WTC11 (cell line): ENCODE measurements around the gene CFAP251. TPM values are rescaled to one million over a fixed set of nuclear protein-coding genes. Genes with fewer than 3 reads are reported as not detected.

Experiments used
- ATAC-seq: fragments of 200-7000 bp; cut with Tn5 transposase; 2 replicates; pipeline ENCODE4 v1.10.0; 2021; ENCODE audit warnings: mild to moderate bottlenecking, moderate library complexity
- CTCF ChIA-PET: fragments of 300-600 bp; sonication (Branson Sonifier 250); formaldehyde crosslinking; loops from one replicate; lab custom pipeline; 2021; ENCODE audit warnings: antibody characterized with exemption; lab: Charles Lee
- POLR2A ChIA-PET: fragments of 350-600 bp; sonication (Branson Sonifier 250); formaldehyde crosslinking; loops from one replicate; lab custom pipeline; 2021; ENCODE audit warnings: antibody characterized with exemption; lab: Charles Lee
- DNase-seq: peaks from one replicate; pipeline ENCODE4 v3.0.0; 2021; ENCODE audit warnings: low spot score
- H3K27ac Mint-ChIP-seq: 2 replicates; pipeline ENCODE4 v1.8.0; 2021; ENCODE audit warnings: mixed read lengths
- H3K27me3 Mint-ChIP-seq: 2 replicates; pipeline ENCODE4 v1.8.0; 2021; ENCODE audit warnings: low read depth, mild to moderate bottlenecking, moderate library complexity, mixed read lengths
- H3K36me3 Mint-ChIP-seq: 2 replicates; pipeline ENCODE4 v1.8.0; 2021; ENCODE audit warnings: mixed read lengths
- H3K4me1 Mint-ChIP-seq: 2 replicates; pipeline ENCODE4 v1.8.0; 2022; ENCODE audit warnings: mixed read lengths
- H3K4me3 Mint-ChIP-seq: 2 replicates; pipeline ENCODE4 v1.8.0; 2021; ENCODE audit warnings: mild to moderate bottlenecking, moderate library complexity, mixed read lengths
- H3K9me3 Mint-ChIP-seq: 2 replicates; pipeline ENCODE4 v1.8.0; 2021; ENCODE audit warnings: mixed read lengths
- ATF6 ChIP-seq: sonication (generic); formaldehyde crosslinking; IDR thresholded peaks from 2 replicates; pipeline ENCODE4 v1.8.1; 2023; ENCODE audit warnings: mild to moderate bottlenecking, missing genetic modification reagents
- ERG ChIP-seq: fragments of 250-450 bp; sonication (Bioruptor Pico); IDR thresholded peaks from 2 replicates; pipeline ENCODE4 v1.8.0; 2021; ENCODE audit warnings: mild to moderate bottlenecking
- FOXP1 ChIP-seq: sonication (generic); formaldehyde crosslinking; IDR thresholded peaks from 2 replicates; pipeline ENCODE4 v1.8.0; 2022; ENCODE audit warnings: missing genetic modification reagents, mild to moderate bottlenecking, moderate library complexity, borderline replicate concordance
- GTF2I ChIP-seq: fragments of 250-450 bp; sonication (Bioruptor Pico); conservative IDR thresholded peaks from 2 replicates; pipeline ENCODE4 v1.4.0; 2021; ENCODE audit warnings: mild to moderate bottlenecking
- HMGXB4 ChIP-seq: sonication (generic); formaldehyde crosslinking; IDR thresholded peaks from 2 replicates; pipeline ENCODE4 v1.8.1; 2023; ENCODE audit warnings: mild to moderate bottlenecking, moderate library complexity, missing genetic modification reagents
- MXD4 ChIP-seq: fragments of 250-450 bp; sonication (Bioruptor Pico); IDR thresholded peaks from 2 replicates; pipeline ENCODE4 v1.8.0; 2021; ENCODE audit warnings: mild to moderate bottlenecking, moderate library complexity, borderline replicate concordance
- NR1H2 ChIP-seq: sonication (generic); formaldehyde crosslinking; IDR thresholded peaks from 2 replicates; pipeline ENCODE4 v1.9.0; 2021; ENCODE audit warnings: mild to moderate bottlenecking, moderate library complexity, missing genetic modification reagents
- PRRX2 ChIP-seq: fragments of 250-450 bp; sonication (Bioruptor Pico); IDR thresholded peaks from 2 replicates; pipeline ENCODE4 v1.8.0; 2021; ENCODE audit warnings: mild to moderate bottlenecking
- TCF7 ChIP-seq: sonication (generic); formaldehyde crosslinking; IDR thresholded peaks from 2 replicates; pipeline ENCODE4 v1.8.0; 2022; ENCODE audit warnings: mild to moderate bottlenecking, low read depth, missing genetic modification reagents, moderate library complexity
- TEAD1 ChIP-seq: sonication (generic); formaldehyde crosslinking; IDR thresholded peaks from 2 replicates; pipeline ENCODE4 v1.8.0; 2022; ENCODE audit warnings: mild to moderate bottlenecking, missing genetic modification reagents
- USF2 ChIP-seq: sonication (generic); formaldehyde crosslinking; IDR thresholded peaks from 2 replicates; pipeline ENCODE4 v1.8.1; 2023; ENCODE audit warnings: mild to moderate bottlenecking, missing genetic modification reagents, moderate library complexity
- ZBTB43 ChIP-seq: sonication (generic); formaldehyde crosslinking; IDR thresholded peaks from 2 replicates; pipeline ENCODE4 v1.8.1; 2023; ENCODE audit warnings: mild to moderate bottlenecking, missing genetic modification reagents
- ZNF138 ChIP-seq: sonication (generic); formaldehyde crosslinking; conservative IDR thresholded peaks from 2 replicates; pipeline ENCODE4 v1.8.1; 2022; ENCODE audit warnings: mild to moderate bottlenecking, moderate library complexity, missing genetic modification reagents
- ZNF281 ChIP-seq: sonication (generic); formaldehyde crosslinking; IDR thresholded peaks from 2 replicates; pipeline ENCODE4 v1.8.0; 2023; ENCODE audit warnings: mild to moderate bottlenecking, missing genetic modification reagents
- ZNF416 ChIP-seq: fragments of 250-450 bp; sonication (Bioruptor Pico); IDR thresholded peaks from 2 replicates; pipeline ENCODE4 v1.9.0; 2021; ENCODE audit warnings: mild to moderate bottlenecking, inconsistent platforms
- ZNF512 ChIP-seq: sonication (generic); formaldehyde crosslinking; IDR thresholded peaks from 2 replicates; pipeline ENCODE4 v1.8.1; 2022; ENCODE audit warnings: missing genetic modification reagents, borderline replicate concordance
- total RNA-seq: library from RNA; stranded (reverse); gene quantifications from 3 replicates; pipeline ENCODE4 v1.2.3, GENCODE V29; 2021

Gene CFAP251
- total RNA-seq, 1 experiment from 2014 or later: 3.1 TPM

- no peak within 1 kb of the TSS for H3K27ac Mint-ChIP-seq
- peak; percentile 52 for DNase-seq
Observed at GRCh38 chr12:122021822-122022392, 103.5 kb downstream of the CFAP251 start, which contains the start of gene BCL7A. Gene BCL7A (plus strand): TSS chr12:122021884. CDS start chr12:122022092, 208 bp downstream.

More at GRCh38 chr12:122021822-122022392, 103.5 kb downstream of the CFAP251 start, which contains the start of gene BCL7A:
- peak; percentile 66 for ATAC-seq
- H3K27me3 Mint-ChIP-seq: peaks cover 37% of the 10 kb centered on the region
- H3K4me1 Mint-ChIP-seq: peaks cover 18% of the 10 kb centered on the region
- no peaks in the 10 kb centered on the region; the same call in 1 of the 2 replicates for H3K36me3 Mint-ChIP-seq
- POLR2A ChIA-PET: interaction anchor here (1.0 kb wide), 2 partner anchors 25 to 247 kb away, joined by 3 read pairs; no protein-coding TSS in a partner anchor
- H3K4me3 Mint-ChIP-seq: peak within 1 kb of the TSS; percentile 88
- H3K9me3 Mint-ChIP-seq: peaks cover 6% of the 10 kb centered on the region; the same call in 1 of the 2 replicates
- CTCF ChIA-PET: interaction anchor here (0.6 to 2.8 kb wide), 7 partner anchors 10 to 338 kb away, joined by 3 to 23 read pairs (median 4); partner anchors contain the start of gene CFAP251
- TF ChIP-seq ZBTB43 (CRISPR knock-in tag): peak; percentile 94; the same call in 1 of the 2 replicates
- 0 out of 2 replicates have a peak, but pooled peaks have one; percentile 33 for TF ChIP-seq HMGXB4 (CRISPR knock-in tag)
- TF ChIP-seq ZNF512 (CRISPR knock-in tag): no peak
- no peak for TF ChIP-seq ZNF138 (CRISPR knock-in tag)
- no peak for TF ChIP-seq USF2 (CRISPR knock-in tag)
- TF ChIP-seq MXD4 (CRISPR knock-in tag): no peak
- TF ChIP-seq TEAD1 (CRISPR knock-in tag): no peak; the same call in 1 of the 2 replicates
- TF ChIP-seq PRRX2: no peak
- TF ChIP-seq ZNF281 (CRISPR knock-in tag): no peak
- no peak for TF ChIP-seq ZNF416 (CRISPR knock-in tag)
- TF ChIP-seq TCF7 (CRISPR knock-in tag): no peak
- TF ChIP-seq ATF6 (CRISPR knock-in tag): no peak
- TF ChIP-seq FOXP1 (CRISPR knock-in tag): peak; percentile 68; the same call in 1 of the 2 replicates
- TF ChIP-seq NR1H2 (CRISPR knock-in tag): no peak
- no peak for TF ChIP-seq GTF2I (CRISPR knock-in tag)
- TF ChIP-seq ERG (CRISPR knock-in tag): no peak
